Hypothalamus (tissue), 51 donors: ENCODE results near the gene HSF2BP.
"Not testable (repeated sequence)": the region's sequence is repeated elsewhere in the genome, so short reads cannot be mapped to it uniquely, and the experiment has no call there.

Source experiments
- DNase-seq, 51 donors: peaks; one replicate each; lab custom pipeline; 2025; lab: John Stamatoyannopoulos, UW

The HSF2BP gene

DNA sequence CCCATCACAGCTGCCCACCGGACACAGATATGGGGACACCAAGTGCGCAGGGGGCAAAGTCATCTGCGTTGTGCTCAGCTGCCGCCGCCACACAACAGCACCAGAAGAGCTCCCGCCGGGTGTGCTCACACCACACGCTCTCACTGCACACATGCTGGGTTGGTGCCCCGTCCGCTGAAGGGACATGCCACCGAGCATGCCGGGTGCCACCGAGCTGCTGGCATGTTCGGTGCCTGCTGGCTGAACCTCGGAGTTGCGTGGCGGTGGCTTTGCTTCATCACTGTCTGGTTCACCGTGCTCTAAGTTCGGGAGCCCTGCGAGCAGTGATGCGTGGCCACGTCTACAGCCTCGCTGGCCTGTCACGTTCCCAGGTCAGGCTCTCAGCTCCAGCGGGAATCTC, 174.3 kb downstream of the HSF2BP start:
- not testable (repeated sequence) for DNase-seq

DNA sequence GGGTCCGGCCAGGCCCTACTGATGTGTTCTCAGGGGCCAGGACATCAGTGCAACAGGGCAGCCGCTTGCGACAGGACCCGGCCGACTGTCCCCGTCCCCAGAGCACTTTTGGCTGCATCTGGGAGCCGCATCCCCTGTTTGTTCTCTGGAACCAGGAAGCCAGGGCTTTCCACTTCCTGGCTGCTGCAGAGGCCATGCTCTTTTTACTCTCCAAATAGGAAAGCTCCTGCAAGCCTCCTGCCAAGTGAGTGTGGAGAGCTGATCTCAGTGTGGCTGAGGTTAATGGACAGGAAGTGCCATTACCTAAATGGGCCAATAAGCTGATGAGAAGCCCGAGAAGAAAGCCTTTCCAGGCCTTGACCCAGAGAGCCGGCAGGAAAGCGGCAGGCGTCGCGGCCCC, 180.1 kb downstream of the HSF2BP start:
- DNase-seq: not testable (repeated sequence)
